Activated T-cell treated with anti-CD3 and anti-CD28 coated beads, Interleukin-2, amount 50 U/mL, for 72 hours (primary cell): ENCODE results near the gene SIPA1L3. TPM values are rescaled to one million over a fixed set of nuclear protein-coding genes. Genes with fewer than 3 reads are reported as not detected.
"Not testable (repeated sequence)": the region's sequence is repeated elsewhere in the genome, so short reads cannot be mapped to it uniquely, and the experiment has no call there.

ENCODE experiments used
- ATAC-seq, 2 donors: fragments of 150-1000 bp; cut with Tn5 transposase; replicated peaks in 1 of 2; 2 replicates each; pipeline ENCODE4 v1.10.0; 2021; ENCODE audit warnings: moderate library complexity in 2 of 2, mild to moderate bottlenecking in 1 of 2
- DNase-seq, 2 donors: peaks; one replicate each; pipeline ENCODE4 v3.0.0; 2021 to 2022; ENCODE audit warnings: mixed read lengths in 1 of 2
- H3K27ac Mint-ChIP-seq: one replicate; pipeline ENCODE4 v1.8.0; 2022; ENCODE audit warnings: mild to moderate bottlenecking, moderate library complexity, mixed read lengths
- H3K27me3 Mint-ChIP-seq: one replicate; pipeline ENCODE4 v1.8.0; 2022; ENCODE audit warnings: low read depth, mixed read lengths
- H3K36me3 Mint-ChIP-seq, 2 donors: one replicate each; pipeline ENCODE4 v1.8.0; 2022; ENCODE audit warnings: mixed read lengths in 2 of 2, mild to moderate bottlenecking in 1 of 2; ENCODE audit not compliant: insufficient read depth in 2 of 2
- H3K4me1 Mint-ChIP-seq: one replicate; pipeline ENCODE4 v1.8.0; 2022; ENCODE audit warnings: low read depth, mixed read lengths
- H3K4me3 Mint-ChIP-seq, 2 donors: one replicate each; pipeline ENCODE4 v1.8.0; 2022; ENCODE audit warnings: mild to moderate bottlenecking in 2 of 2, mixed read lengths in 2 of 2, moderate library complexity in 2 of 2
- H3K9me3 Mint-ChIP-seq, 2 donors: one replicate each; pipeline ENCODE4 v1.8.0; 2022; ENCODE audit warnings: mixed read lengths in 2 of 2
- total RNA-seq, 2 donors: library from RNA; stranded (reverse); gene quantifications; one replicate each; pipeline ENCODE4 v1.2.3, GENCODE V29; 2022

SIPA1L3 gene
- 10 to 100 TPM; 12.8 TPM for total RNA-seq

GRCh38 chr19:37906869-37907734 lies at the start of gene SIPA1L3:
SIPA1L3 (plus strand) TSS chr19:37907208; CDS start chr19:38081566, 174,358 bp downstream.
- DNase-seq (peak; percentile 95), ATAC-seq (peak; percentile 98 to 99)
- H3K9me3 Mint-ChIP-seq: no peaks in the 10 kb centered on the region
- peaks cover 0 to 1% of the 10 kb centered on the region in 2 donors for H3K36me3 Mint-ChIP-seq
- H3K27me3 Mint-ChIP-seq: no peaks in the 10 kb centered on the region
- H3K27ac Mint-ChIP-seq: peak within 1 kb of the TSS; percentile 50
- H3K4me1 Mint-ChIP-seq: peaks cover 26% of the 10 kb centered on the region
- H3K4me3 Mint-ChIP-seq: peak within 1 kb of the TSS; percentile 83 to 92

- Mint-ChIP-seq H3K27me3 (no peaks in the 10 kb centered on the region), H3K9me3 (peaks cover 2% of the 10 kb centered on the region in 2 donors), H3K36me3 (no peaks in the 10 kb centered on the region), H3K4me3 (no peak overlapping the region), H3K27ac (no peak overlapping the region), H3K4me1 (no peaks in the 10 kb centered on the region)
- ATAC-seq (no peak), DNase-seq (no peak)
These were observed 42.5 kb upstream of the SIPA1L3 start for GRCh38 chr19:37864501-37864900.

- H3K27ac Mint-ChIP-seq, H3K27me3 Mint-ChIP-seq, H3K4me3 Mint-ChIP-seq, H3K36me3 Mint-ChIP-seq, H3K9me3 Mint-ChIP-seq, H3K4me1 Mint-ChIP-seq, ATAC-seq, DNase-seq: not testable (repeated sequence)
These were observed 41.1 kb upstream of the SIPA1L3 start for GRCh38 chr19:37865930-37866329.

- Mint-ChIP-seq H3K36me3 (no peaks in the 10 kb centered on the region), H3K9me3 (peaks cover 2 to 10% of the 10 kb centered on the region in 2 donors), H3K27me3 (no peaks in the 10 kb centered on the region), H3K27ac (no peak overlapping the region), H3K4me3 (no peak overlapping the region), H3K4me1 (no peaks in the 10 kb centered on the region)
- no peak for DNase-seq
- ATAC-seq: no peak
These were observed 39.2 kb upstream of the SIPA1L3 start for GRCh38 chr19:37867831-37868230.

- Mint-ChIP-seq H3K4me1 (no peaks in the 10 kb centered on the region), H3K27ac (no peak overlapping the region), H3K27me3 (no peaks in the 10 kb centered on the region), H3K9me3 (peaks cover 2 to 10% of the 10 kb centered on the region in 2 donors), H3K4me3 (no peak overlapping the region), H3K36me3 (no peaks in the 10 kb centered on the region)
- DNase-seq (no peak), ATAC-seq (no peak)
These were observed 37.2 kb upstream of the SIPA1L3 start for GRCh38 chr19:37869766-37870340.

GRCh38 chr19:37872383-37872782 lies 34.6 kb upstream of the SIPA1L3 start:
- H3K4me3 Mint-ChIP-seq: no peak overlapping the region
- H3K36me3 Mint-ChIP-seq: no peaks in the 10 kb centered on the region
- H3K4me1 Mint-ChIP-seq: no peaks in the 10 kb centered on the region
- ATAC-seq: no peak
- no peaks in the 10 kb centered on the region for H3K27me3 Mint-ChIP-seq
- DNase-seq: no peak
- no peak overlapping the region for H3K27ac Mint-ChIP-seq
- H3K9me3 Mint-ChIP-seq: peaks cover 2 to 10% of the 10 kb centered on the region in 2 donors

- peaks cover 2 to 11% of the 10 kb centered on the region in 2 donors for H3K9me3 Mint-ChIP-seq
- H3K4me1 Mint-ChIP-seq: no peaks in the 10 kb centered on the region
- DNase-seq: no peak
- no peak overlapping the region for H3K27ac Mint-ChIP-seq
- H3K27me3 Mint-ChIP-seq: no peaks in the 10 kb centered on the region
- no peaks in the 10 kb centered on the region for H3K36me3 Mint-ChIP-seq
- no peak for ATAC-seq
- no peak overlapping the region for H3K4me3 Mint-ChIP-seq
These were observed 32.2 kb upstream of the SIPA1L3 start for GRCh38 chr19:37874784-37875183.

- Mint-ChIP-seq H3K27ac (no peak overlapping the region), H3K9me3 (peaks cover 2 to 8% of the 10 kb centered on the region in 2 donors), H3K4me1 (no peaks in the 10 kb centered on the region), H3K4me3 (no peak overlapping the region), H3K36me3 (no peaks in the 10 kb centered on the region), H3K27me3 (no peaks in the 10 kb centered on the region)
- DNase-seq (no peak), ATAC-seq (no peak)
These were observed 31.0 kb upstream of the SIPA1L3 start for GRCh38 chr19:37876032-37876431.

- ATAC-seq (no peak), DNase-seq (no peak)
- Mint-ChIP-seq H3K9me3 (peaks cover 4 to 8% of the 10 kb centered on the region in 2 donors), H3K27me3 (no peaks in the 10 kb centered on the region), H3K4me3 (no peak overlapping the region), H3K36me3 (no peaks in the 10 kb centered on the region), H3K4me1 (no peaks in the 10 kb centered on the region), H3K27ac (no peak overlapping the region)
These were observed 29.9 kb upstream of the SIPA1L3 start for GRCh38 chr19:37877147-37877546.

GRCh38 chr19:37885392-37885791 lies 21.6 kb upstream of the SIPA1L3 start:
- Mint-ChIP-seq H3K9me3 (peaks cover 0 to 8% of the 10 kb centered on the region in 2 donors), H3K36me3 (peaks cover 2% of the 10 kb centered on the region in 2 donors), H3K4me1 (no peaks in the 10 kb centered on the region), H3K27me3 (no peaks in the 10 kb centered on the region), H3K27ac (no peak overlapping the region), H3K4me3 (no peak overlapping the region)
- DNase-seq (no peak), ATAC-seq (no peak)

GRCh38 chr19:37886571-37886970 lies 20.4 kb upstream of the SIPA1L3 start:
- peaks cover 2% of the 10 kb centered on the region in 2 donors for H3K36me3 Mint-ChIP-seq
- H3K4me3 Mint-ChIP-seq: no peak overlapping the region
- H3K9me3 Mint-ChIP-seq: peaks cover 0 to 8% of the 10 kb centered on the region in 2 donors
- no peak overlapping the region for H3K27ac Mint-ChIP-seq
- H3K27me3 Mint-ChIP-seq: peaks cover 1% of the 10 kb centered on the region
- DNase-seq: no peak
- no peak for ATAC-seq
- H3K4me1 Mint-ChIP-seq: no peaks in the 10 kb centered on the region

- Mint-ChIP-seq H3K27me3 (peaks cover 23% of the 10 kb centered on the region), H3K27ac (no peak overlapping the region)
These were observed 13.0 kb upstream of the SIPA1L3 start for GRCh38 chr19:37893845-37894575.

GRCh38 chr19:37896180-37896579 lies 10.8 kb upstream of the SIPA1L3 start:
- ATAC-seq (no peak), DNase-seq (no peak)
- no peak overlapping the region for H3K27ac Mint-ChIP-seq
- H3K4me3 Mint-ChIP-seq: no peak overlapping the region
- H3K36me3 Mint-ChIP-seq: no peaks in the 10 kb centered on the region
- no peaks in the 10 kb centered on the region for H3K9me3 Mint-ChIP-seq
- no peaks in the 10 kb centered on the region for H3K4me1 Mint-ChIP-seq
- H3K27me3 Mint-ChIP-seq: peaks cover 23% of the 10 kb centered on the region

More at GRCh38 chr19:37893845-37894575, 13.0 kb upstream of the SIPA1L3 start:
- Mint-ChIP-seq H3K36me3 (no peaks in the 10 kb centered on the region), H3K4me3 (no peak overlapping the region), H3K4me1 (no peaks in the 10 kb centered on the region), H3K9me3 (no peaks in the 10 kb centered on the region)
- DNase-seq (no peak), ATAC-seq (no peak)
